ENCODE measurements around the gene ECI2.

- TF ChIP-seq CENPBD1 (CRISPR knock-in tag; IDR thresholded peaks at IDR 0.05; ENCODE audit: borderline replicate concordance, low read depth) (no peak), CTCF (CRISPR knock-in tag; IDR thresholded peaks at IDR 0.05) (no peak), BRF2 (CRISPR knock-in tag; IDR thresholded peaks at IDR 0.05) (0 out of 2 replicates have a peak, but pooled peaks have one; percentile 30), ZC3H4 (CRISPR knock-in tag; IDR thresholded peaks at IDR 0.05; ENCODE audit: borderline replicate concordance) (no peak), SALL1 (CRISPR knock-in tag; IDR thresholded peaks at IDR 0.05) (no peak; the same call in 1 of the 2 replicates), USF2 (IDR thresholded peaks at IDR 0.05; ENCODE audit: low read depth, low read length) (no peak), USF2 (CRISPR knock-in tag; IDR thresholded peaks at IDR 0.05; ENCODE audit: borderline replicate concordance) (no peak)
Measured at GRCh38 chr6:4113649-4114048, 21.7 kb downstream of the ECI2 start.

Measured in HepG2 (cell line).